Fibroblast of villous mesenchyme (primary cell): Measurements from ENCODE around the gene ALKBH7. TPM values are rescaled to one million over a fixed set of nuclear protein-coding genes. Genes with fewer than 3 reads are reported as not detected.
"Not testable (repeated sequence)": the region's sequence is repeated elsewhere in the genome, so short reads cannot be mapped to it uniquely, and the experiment has no call there.

Experiments
- DNase-seq: peaks from one replicate; pipeline ENCODE4 v3.0.0-alpha.2; 2010; ENCODE audit warnings: low read depth
- H3K4me3 ChIP-seq: 2 replicates; pipeline ENCODE4 v1.5.1; 2011; ENCODE audit warnings: low read depth, mild to moderate bottlenecking, low read length
- total RNA-seq: library from RNA; depleted of rRNA; stranded (reverse); fragments of >200 nt; gene quantifications from 2 replicates; pipeline ENCODE4 v1.2.3, GENCODE V29; 2012
- TF ChIP-seq, protein P1 (sequence below): IDR thresholded peaks from 2 replicates; pipeline ENCODE4 v1.5.1; 2012; ENCODE audit warnings: low read depth, mild to moderate bottlenecking, low read length; ENCODE audit not compliant: insufficient read depth

The ALKBH7 gene
- total RNA-seq, 1 donor: 35.4 TPM

DNA sequence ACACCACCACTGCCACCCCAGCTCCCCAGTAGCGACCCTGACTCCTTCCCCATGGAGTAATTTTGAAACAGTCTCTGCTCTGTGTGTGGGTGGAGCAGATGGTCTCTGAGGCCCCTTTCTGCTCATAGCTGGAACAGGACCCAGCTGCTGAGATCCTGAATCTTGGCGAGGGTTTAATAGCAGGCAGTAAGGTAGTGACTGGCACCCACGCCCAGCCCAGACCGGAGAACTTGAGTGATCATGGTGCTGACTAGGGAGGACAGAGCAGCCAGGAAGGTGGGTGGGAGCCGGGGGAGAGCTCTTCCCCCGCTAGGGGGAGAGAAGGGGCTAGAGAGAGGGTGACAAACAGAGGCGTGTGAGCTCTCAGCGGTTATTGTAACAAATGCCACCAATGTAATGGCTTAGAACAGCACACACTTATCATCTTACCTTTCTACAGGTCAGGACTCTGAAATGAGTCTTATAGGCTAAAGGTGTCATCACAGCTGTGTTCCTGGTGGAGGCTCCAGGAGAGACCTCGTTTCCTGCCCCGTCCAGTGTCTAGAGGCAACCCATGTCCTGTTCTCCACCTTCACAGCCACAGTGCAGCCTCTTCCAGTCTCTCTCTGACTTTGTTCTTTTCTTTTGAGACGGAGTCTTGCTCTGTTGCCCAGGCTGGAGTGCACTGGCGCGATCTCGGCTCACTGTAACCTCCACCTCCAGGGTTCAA, 31.9 kb upstream of the ALKBH7 start:
- H3K4me3 ChIP-seq: no peak overlapping the region
- TF ChIP-seq, protein P1, sequence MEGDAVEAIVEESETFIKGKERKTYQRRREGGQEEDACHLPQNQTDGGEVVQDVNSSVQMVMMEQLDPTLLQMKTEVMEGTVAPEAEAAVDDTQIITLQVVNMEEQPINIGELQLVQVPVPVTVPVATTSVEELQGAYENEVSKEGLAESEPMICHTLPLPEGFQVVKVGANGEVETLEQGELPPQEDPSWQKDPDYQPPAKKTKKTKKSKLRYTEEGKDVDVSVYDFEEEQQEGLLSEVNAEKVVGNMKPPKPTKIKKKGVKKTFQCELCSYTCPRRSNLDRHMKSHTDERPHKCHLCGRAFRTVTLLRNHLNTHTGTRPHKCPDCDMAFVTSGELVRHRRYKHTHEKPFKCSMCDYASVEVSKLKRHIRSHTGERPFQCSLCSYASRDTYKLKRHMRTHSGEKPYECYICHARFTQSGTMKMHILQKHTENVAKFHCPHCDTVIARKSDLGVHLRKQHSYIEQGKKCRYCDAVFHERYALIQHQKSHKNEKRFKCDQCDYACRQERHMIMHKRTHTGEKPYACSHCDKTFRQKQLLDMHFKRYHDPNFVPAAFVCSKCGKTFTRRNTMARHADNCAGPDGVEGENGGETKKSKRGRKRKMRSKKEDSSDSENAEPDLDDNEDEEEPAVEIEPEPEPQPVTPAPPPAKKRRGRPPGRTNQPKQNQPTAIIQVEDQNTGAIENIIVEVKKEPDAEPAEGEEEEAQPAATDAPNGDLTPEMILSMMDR: peak; percentile 3
- no peak for DNase-seq

DNA sequence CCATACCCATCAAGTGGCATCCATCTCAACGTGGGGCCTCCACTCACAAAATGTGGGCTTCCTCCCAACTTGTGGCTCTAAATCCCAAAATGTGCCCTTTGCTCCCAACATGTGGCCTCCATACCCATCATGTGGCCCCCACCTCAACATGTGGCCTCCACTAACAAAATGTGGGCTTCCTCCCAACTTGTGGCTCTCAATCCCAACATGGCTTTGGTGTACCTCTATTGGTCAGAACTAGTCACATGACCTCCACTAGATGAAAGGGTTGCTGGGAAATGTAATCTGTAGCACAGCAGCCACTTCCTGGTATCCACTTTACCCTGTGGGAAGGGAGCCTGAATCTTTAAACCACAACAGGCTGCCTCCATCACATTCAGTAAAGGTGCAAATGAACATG, 29.1 kb upstream of the ALKBH7 start:
- no peak overlapping the region for H3K4me3 ChIP-seq
- TF ChIP-seq, protein P1: no peak
- DNase-seq: no peak

DNA sequence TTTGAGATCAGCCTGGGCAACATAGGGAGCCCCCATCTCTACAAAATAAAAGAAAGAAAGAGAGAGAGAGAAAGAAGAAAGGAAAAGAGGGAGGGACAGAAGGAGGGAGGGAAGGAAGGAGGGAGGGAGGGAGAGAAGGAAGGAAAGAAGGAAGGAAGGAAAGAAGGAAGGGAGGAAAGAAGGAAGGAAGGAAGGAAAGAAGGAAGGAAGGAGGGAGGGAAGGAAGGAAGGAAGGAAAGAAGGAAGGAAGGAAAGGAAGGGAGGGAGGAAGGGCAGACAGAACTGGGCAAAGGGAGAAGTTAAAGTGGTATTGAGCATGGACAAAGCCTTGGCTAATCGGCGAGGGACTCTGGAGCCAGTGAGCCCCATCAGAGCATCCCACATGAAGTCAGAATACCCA, 23.3 kb upstream of the ALKBH7 start:
- DNase-seq, H3K4me3 ChIP-seq: not testable (repeated sequence)

DNA sequence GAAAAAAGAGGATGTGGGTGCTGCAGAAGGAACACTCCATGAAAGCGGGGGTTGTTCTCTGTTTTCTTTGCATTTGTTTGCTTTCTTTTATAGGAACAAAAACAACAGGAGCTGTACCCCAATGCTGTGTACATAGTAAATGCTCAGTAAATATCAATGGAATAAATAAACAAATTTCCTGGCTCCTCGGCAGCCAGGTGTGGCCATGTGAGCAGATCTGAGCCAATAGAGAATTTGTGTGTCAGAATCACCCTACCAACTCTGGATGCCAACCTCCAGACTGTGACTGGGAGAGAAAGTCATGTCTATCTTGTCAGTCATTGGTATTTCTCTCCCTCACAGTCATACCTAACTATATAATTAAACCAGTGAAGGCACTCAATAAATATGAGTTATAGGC, 21.9 kb upstream of the ALKBH7 start:
- TF ChIP-seq, protein P1: no peak
- H3K4me3 ChIP-seq: no peak overlapping the region
- DNase-seq: no peak

DNA sequence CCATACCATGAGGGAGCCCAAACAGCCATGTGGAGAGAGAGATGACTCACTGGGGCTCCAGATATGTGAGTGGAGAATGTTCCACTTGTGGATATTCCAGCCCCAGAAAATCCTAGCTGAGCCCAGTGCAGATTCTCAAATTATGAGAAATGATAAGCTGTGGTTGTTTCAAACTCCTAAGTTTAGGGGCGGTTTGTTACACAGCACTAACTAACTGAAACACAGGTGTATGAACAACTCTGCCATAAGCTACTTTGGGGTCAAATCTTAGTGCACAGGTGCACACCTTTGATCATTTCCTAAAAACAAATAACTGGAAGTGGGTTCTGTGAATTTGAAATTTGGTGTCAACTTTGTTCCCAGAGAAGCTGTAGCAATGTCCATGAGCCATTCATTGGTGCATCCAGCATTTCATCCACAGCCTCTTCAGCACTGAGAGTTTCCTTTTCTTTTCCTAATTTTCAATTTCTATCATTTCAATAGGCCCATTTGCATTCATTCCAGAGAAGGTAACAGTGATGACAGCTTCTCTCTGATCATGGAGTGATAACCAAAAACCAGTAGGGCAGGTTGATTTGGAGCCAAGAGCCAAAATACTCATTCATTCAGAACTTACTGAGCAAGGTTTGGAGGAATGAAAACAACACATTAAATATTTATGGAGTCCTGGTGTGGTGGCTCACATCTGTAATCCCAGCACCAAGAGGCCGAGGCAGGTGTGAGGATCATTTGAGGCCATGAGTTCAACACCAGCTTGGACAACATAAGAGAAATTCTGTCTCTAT, 20.0 kb upstream of the ALKBH7 start:
- H3K4me3 ChIP-seq: no peak overlapping the region
- DNase-seq: no peak
- TF ChIP-seq, protein P1: no peak

DNA sequence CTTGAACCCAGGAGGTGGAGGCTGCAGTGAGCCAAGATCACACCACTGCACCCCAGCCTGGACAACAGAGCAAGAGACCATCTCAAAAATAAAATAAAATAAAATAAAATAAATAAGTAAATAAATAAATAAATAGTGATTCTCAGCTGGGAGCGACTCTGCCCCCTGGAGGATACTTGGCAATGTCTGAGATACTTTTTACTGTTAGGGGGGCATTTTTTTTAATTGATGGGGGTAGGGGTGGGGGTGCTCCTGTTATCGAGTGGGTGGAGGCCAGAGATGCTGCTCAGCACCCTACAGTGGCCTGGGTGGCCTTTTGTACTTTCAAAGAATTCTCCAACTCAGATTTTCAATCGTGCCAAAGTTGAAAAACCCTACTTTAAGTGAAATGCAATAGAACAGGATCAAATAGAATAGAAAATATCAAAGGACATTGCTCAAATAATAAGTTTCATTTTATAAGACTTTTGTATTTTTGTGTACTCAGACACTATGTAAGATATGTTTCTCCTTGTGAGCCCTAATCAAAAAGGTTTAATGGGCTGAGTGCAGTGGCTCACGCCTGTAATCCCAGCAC, 18.4 kb upstream of the ALKBH7 start:
- TF ChIP-seq, protein P1: peak; percentile 42
- no peak overlapping the region for H3K4me3 ChIP-seq
- DNase-seq: peak; percentile 27

DNA sequence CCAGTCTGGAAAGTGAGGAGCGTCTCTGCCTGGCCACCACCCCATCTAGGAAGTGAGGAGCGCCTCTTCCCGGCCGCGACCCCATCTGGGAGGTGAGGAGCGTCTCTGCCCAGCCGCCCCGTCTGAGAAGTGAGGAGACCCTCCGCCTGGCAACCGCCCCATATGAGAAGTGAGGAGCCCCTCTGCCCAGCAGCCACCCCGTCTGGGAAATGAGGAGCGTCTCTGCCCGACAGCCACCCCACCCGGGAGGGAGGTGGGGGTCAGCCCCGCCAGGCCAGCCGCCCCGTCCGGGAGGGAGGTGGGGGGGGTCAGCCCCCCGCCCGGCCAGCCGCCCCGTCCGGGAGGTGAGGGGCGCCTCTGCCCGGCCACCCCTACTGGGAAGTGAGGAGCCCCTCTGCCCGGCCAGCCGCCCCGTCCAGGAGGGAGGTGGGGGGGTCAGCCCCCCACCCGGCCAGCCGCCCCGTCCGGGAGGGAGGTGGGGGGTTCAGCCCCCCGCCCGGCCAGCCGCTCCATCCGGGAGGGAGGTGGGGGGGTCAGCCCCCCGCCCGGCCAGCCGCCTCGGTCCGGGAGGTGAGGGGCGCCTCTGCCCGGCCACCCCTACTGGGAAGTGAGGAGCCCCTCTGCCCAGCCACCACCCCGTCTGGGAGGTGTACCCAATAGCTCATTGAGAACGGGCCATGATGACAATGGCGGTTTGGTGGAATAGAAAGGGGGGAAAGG, 17.1 kb upstream of the ALKBH7 start:
- not testable (repeated sequence) for DNase-seq, H3K4me3 ChIP-seq
